HUES48 (cell line): ENCODE data around the gene TOMM5.

Source experiments
- H3K27ac ChIP-seq: one replicate; pipeline ENCODE4 v1.7.0; 2013; ENCODE audit warnings: low read depth, low read length, inconsistent platforms
- H3K27me3 ChIP-seq: 2 replicates; pipeline ENCODE4 v1.6.1; 2013; ENCODE audit warnings: mild to moderate bottlenecking, low read length; ENCODE audit not compliant: control insufficient read depth, insufficient read depth
- H3K36me3 ChIP-seq: 2 replicates; pipeline ENCODE4 v1.6.1; 2013; ENCODE audit warnings: low read length; ENCODE audit not compliant: control insufficient read depth, insufficient read depth
- H3K4me1 ChIP-seq: 2 replicates; pipeline ENCODE4 v1.6.1; 2013; ENCODE audit warnings: mild to moderate bottlenecking, low read length; ENCODE audit not compliant: control insufficient read depth, insufficient read depth
- H3K4me3 ChIP-seq: 2 replicates; pipeline ENCODE4 v1.5.1; 2013; ENCODE audit warnings: mild to moderate bottlenecking, low read depth, low read length
- H3K9ac ChIP-seq: 2 replicates; pipeline ENCODE4 v1.6.1; 2013; ENCODE audit warnings: mild to moderate bottlenecking, low read depth, low read length, moderate library complexity
- H3K9me3 ChIP-seq: 2 replicates; pipeline ENCODE4 v1.6.1; 2013; ENCODE audit warnings: low read length; ENCODE audit not compliant: control insufficient read depth, insufficient read depth

Gene TOMM5

GRCh38 chr9:37575921-37576721 is 16.3 kb downstream of the TOMM5 start, which contains the start of gene FBXO10:
FBXO10 (minus strand) TSS chr9:37576380; CDS start chr9:37541768, 34,612 bp downstream.
- Histone ChIP-seq H3K27ac (peak within 1 kb of the TSS; percentile 90), H3K36me3 (peaks cover 5% of the 10 kb centered on the region), H3K4me3 (peak within 1 kb of the TSS; percentile 70), H3K9me3 (no peaks in the 10 kb centered on the region), H3K9ac (peak within 1 kb of the TSS; percentile 80), H3K4me1 (peaks cover 36% of the 10 kb centered on the region), H3K27me3 (no peaks in the 10 kb centered on the region)

- peak overlapping the region; percentile 80 for H3K9ac ChIP-seq
- peak overlapping the region; percentile 70 for H3K4me3 ChIP-seq
- H3K36me3 ChIP-seq, result no peaks in the 10 kb centered on the region
- H3K27me3 ChIP-seq, result no peaks in the 10 kb centered on the region
- H3K9me3 ChIP-seq, result no peaks in the 10 kb centered on the region
- H3K4me1 ChIP-seq, result peaks cover 36% of the 10 kb centered on the region
- peak overlapping the region; percentile 90 for H3K27ac ChIP-seq
Observed at GRCh38 chr9:37575511-37575914, 16.9 kb downstream of the TOMM5 start.

DNA sequence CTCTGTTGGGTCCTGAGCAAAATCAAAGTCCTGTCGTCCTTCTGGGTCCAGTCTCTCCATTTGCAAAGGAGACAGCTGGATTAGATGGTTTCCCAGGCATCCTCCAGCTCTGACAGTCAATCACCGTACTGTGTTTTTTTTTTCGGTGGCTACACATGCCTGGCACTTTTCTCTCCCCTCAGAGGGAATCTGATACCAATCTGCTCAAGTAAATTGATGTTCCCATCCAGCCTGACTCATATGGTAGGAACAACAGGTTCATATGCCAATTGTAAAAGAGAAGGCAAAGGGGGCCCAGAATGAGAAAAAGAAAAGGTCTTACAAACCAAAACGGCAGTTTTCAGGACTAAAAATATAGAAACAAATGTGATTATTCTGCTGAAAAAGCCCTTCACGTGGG is 17.4 kb downstream of the TOMM5 start:
- Histone ChIP-seq H3K4me1 (peaks cover 36% of the 10 kb centered on the region), H3K27me3 (no peaks in the 10 kb centered on the region), H3K27ac (peak overlapping the region; percentile 90), H3K9me3 (no peaks in the 10 kb centered on the region), H3K36me3 (no peaks in the 10 kb centered on the region), H3K9ac (no peak overlapping the region), H3K4me3 (peak overlapping the region; percentile 70)

GRCh38 chr9:37574241-37574721 is 18.1 kb downstream of the TOMM5 start:
- Histone ChIP-seq H3K4me3 (peak overlapping the region; percentile 70), H3K36me3 (no peaks in the 10 kb centered on the region), H3K4me1 (peaks cover 36% of the 10 kb centered on the region), H3K9ac (no peak overlapping the region), H3K27me3 (no peaks in the 10 kb centered on the region), H3K9me3 (no peaks in the 10 kb centered on the region), H3K27ac (peak overlapping the region; percentile 90)

GRCh38 chr9:37571282-37571681 is 21.1 kb downstream of the TOMM5 start:
- H3K4me3 ChIP-seq, result no peak overlapping the region
- H3K4me1 ChIP-seq, result peaks cover 37% of the 10 kb centered on the region
- no peak overlapping the region for H3K27ac ChIP-seq
- no peaks in the 10 kb centered on the region for H3K27me3 ChIP-seq
- no peaks in the 10 kb centered on the region for H3K36me3 ChIP-seq
- H3K9ac ChIP-seq, result no peak overlapping the region
- H3K9me3 ChIP-seq, result no peaks in the 10 kb centered on the region

- Histone ChIP-seq H3K36me3 (no peaks in the 10 kb centered on the region; the same call in 1 of the 2 replicates), H3K4me1 (peaks cover 14% of the 10 kb centered on the region; the same call in 1 of the 2 replicates), H3K9me3 (peaks cover 9% of the 10 kb centered on the region; the same call in 1 of the 2 replicates), H3K9ac (no peak overlapping the region), H3K4me3 (no peak overlapping the region), H3K27me3 (no peaks in the 10 kb centered on the region), H3K27ac (no peak overlapping the region)
Observed at GRCh38 chr9:37566716-37567115, 25.7 kb downstream of the TOMM5 start.

DNA sequence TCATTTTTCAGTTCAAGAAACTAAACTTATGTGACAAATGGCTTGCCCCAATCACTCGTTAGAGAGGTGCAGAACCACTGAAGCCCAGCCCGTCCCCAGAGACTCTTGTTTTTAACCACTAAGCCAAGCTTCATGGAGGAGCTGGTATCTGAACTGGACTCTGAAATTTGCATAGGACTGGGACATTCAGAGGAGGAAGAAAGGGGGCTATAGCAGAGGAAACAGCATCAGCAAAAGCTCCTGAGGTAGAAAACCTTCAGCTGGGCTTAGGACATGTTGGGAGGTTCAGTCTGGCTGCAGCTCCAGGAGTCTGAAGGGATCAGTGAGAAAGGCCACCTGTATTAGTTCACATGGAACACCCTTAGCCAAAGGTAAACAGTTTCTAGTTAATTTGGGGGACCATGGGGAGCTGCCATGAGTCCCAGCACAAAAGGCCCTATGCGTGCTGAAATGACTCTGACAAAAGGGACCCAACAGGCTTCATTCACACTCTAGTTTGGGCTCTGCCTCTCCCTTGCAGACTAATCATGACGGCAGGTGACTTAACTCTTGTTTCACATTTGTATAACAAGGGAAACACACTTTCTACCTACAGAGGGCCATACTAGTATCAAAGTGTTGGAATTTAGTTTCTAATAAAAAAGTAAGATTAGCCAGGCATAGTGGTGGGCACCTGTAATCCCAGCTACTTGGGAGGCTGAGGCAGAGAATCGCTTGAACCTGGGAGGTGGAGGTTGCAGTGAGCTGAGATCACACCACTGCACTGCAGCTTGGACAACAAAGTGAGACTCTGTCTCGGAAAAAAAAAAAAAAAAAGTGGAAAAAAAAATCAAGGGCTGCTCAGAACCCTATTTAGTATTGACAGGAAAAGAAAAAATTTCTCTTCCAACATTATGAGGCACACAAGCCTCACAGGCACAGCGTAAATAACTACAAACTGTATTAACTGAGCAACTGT is 26.5 kb downstream of the TOMM5 start:
- H3K36me3 ChIP-seq, result no peaks in the 10 kb centered on the region; the same call in 1 of the 2 replicates
- H3K9me3 ChIP-seq, result peaks cover 9% of the 10 kb centered on the region; the same call in 1 of the 2 replicates
- H3K27ac ChIP-seq, result peak overlapping the region; percentile 44
- peaks cover 14% of the 10 kb centered on the region; the same call in 1 of the 2 replicates for H3K4me1 ChIP-seq
- no peaks in the 10 kb centered on the region for H3K27me3 ChIP-seq
- no peak overlapping the region for H3K4me3 ChIP-seq
- no peak overlapping the region for H3K9ac ChIP-seq

- H3K9me3 ChIP-seq, result peaks cover 9% of the 10 kb centered on the region; the same call in 1 of the 2 replicates
- peaks cover 15% of the 10 kb centered on the region; the same call in 1 of the 2 replicates for H3K4me1 ChIP-seq
- no peaks in the 10 kb centered on the region for H3K27me3 ChIP-seq
- no peak overlapping the region for H3K27ac ChIP-seq
- H3K4me3 ChIP-seq, result no peak overlapping the region
- H3K9ac ChIP-seq, result no peak overlapping the region
- H3K36me3 ChIP-seq, result no peaks in the 10 kb centered on the region; the same call in 1 of the 2 replicates
Observed at GRCh38 chr9:37564916-37565315, 27.5 kb downstream of the TOMM5 start.

GRCh38 chr9:37563806-37564513 is 28.4 kb downstream of the TOMM5 start:
- Histone ChIP-seq H3K27me3 (no peaks in the 10 kb centered on the region), H3K9ac (no peak overlapping the region), H3K36me3 (no peaks in the 10 kb centered on the region; the same call in 1 of the 2 replicates), H3K27ac (no peak overlapping the region), H3K9me3 (peaks cover 9% of the 10 kb centered on the region; the same call in 1 of the 2 replicates), H3K4me3 (no peak overlapping the region), H3K4me1 (peaks cover 22% of the 10 kb centered on the region)

DNA sequence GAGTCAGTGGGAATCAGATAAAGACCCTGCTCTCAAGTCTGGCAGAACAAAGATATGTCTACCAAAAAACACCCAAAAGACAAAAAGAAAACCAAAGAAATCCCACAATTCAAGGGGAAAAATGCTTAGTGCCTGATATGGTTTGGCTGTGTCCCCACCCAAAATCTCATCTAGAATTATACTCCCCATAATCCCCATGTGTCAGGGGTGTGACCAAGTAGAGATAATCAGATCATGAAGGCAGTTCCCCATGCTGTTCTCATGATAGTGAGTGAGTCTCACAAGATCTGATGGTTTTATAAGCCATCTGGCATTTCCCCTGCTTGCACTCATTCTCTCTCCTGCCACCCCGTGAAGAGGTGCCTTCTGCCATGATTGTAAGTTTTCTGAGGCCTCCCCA is 29.6 kb downstream of the TOMM5 start:
- H3K9me3 ChIP-seq, result peaks cover 9% of the 10 kb centered on the region; the same call in 1 of the 2 replicates
- H3K27me3 ChIP-seq, result no peaks in the 10 kb centered on the region
- no peak overlapping the region for H3K4me3 ChIP-seq
- no peaks in the 10 kb centered on the region; the same call in 1 of the 2 replicates for H3K36me3 ChIP-seq
- no peak overlapping the region for H3K9ac ChIP-seq
- H3K4me1 ChIP-seq, result peaks cover 22% of the 10 kb centered on the region
- H3K27ac ChIP-seq, result no peak overlapping the region
